ENCODE measurements around the gene WDR41.
"Not testable (repeated sequence)": the region's sequence is repeated elsewhere in the genome, so short reads cannot be mapped to it uniquely, and the experiment has no call there.

Gene WDR41

DNA sequence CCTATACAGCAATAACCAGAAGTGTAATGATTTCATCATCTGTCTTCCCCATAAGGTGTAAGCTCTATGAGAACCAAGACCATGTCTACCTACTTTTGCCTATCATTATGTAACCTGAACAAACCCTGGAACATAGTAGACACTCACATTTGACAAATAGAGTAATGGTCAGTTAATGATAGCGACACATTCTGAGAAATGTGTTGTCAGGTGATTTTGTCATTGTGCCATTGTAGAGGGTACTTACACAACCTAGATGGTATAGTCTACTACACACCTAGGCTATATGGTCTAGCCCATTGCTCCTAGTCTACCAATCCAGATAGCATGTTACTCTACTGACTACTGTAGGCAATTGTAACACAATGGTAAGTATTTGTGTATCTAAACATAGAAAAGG, 22.3 kb upstream of the WDR41 start:
- Histone ChIP-seq H3K9ac (ENCODE audit: low read depth, low read length, poor library complexity) (no peak overlapping the region), H3K27ac (replicated peaks; ENCODE audit: low read length) (no peak overlapping the region), H2BK15ac (ENCODE audit: low read length) (no peak overlapping the region), H2AFZ (ENCODE audit: low read length) (no peak overlapping the region), H3K4ac (ENCODE audit: low read length) (no peak overlapping the region), H2BK5ac (ENCODE audit: low read length) (no peak overlapping the region), H2BK120ac (ENCODE audit: low read depth, low read length) (no peak overlapping the region), H3K27me3 (ENCODE audit: control insufficient read depth in 3 of 3, insufficient read depth in 3 of 3, low read depth in 1 of 3, low read length in 3 of 3) (peaks cover 0 to 20% (median 0%) of the 10 kb centered on the region in 3 experiments), H3K18ac (ENCODE audit: low read length) (no peak overlapping the region), H3K14ac (ENCODE audit: low read length) (no peak overlapping the region), H4K91ac (ENCODE audit: low read depth, low read length, poor library complexity) (no peak overlapping the region), H3K23ac (ENCODE audit: low read depth, low read length, poor library complexity) (no peak overlapping the region), H3K79me1 (ENCODE audit: low read depth, low read length) (no peaks in the 10 kb centered on the region), H2AK5ac (ENCODE audit: low read depth, low read length) (no peak overlapping the region), H3K4me3 (ENCODE audit: low read length in 2 of 2) (no peak overlapping the region), H3K36me3 (replicated peaks in 1 of 2; ENCODE audit: control insufficient read depth in 2 of 2, insufficient read depth in 2 of 2, low read length in 2 of 2) (no peaks in the 10 kb centered on the region), H3K9me3 (replicated peaks in 1 of 2; ENCODE audit: control insufficient read depth in 2 of 2, insufficient read depth in 1 of 2, low read depth in 1 of 2, low read length in 2 of 2) (no peaks in the 10 kb centered on the region), H3K4me2 (ENCODE audit: insufficient read depth, low read length, poor library complexity, severe bottlenecking) (no peak overlapping the region), H4K8ac (ENCODE audit: low read depth, low read length) (no peak overlapping the region), H2BK12ac (ENCODE audit: low read length) (no peak overlapping the region), H3K4me1 (ENCODE audit: control insufficient read depth in 2 of 2, insufficient read depth in 1 of 2, low read depth in 1 of 2, low read length in 2 of 2) (no peaks in the 10 kb centered on the region)
- no CpG with 5 or more reads among the region's 1 CpG for WGBS, 2 donors (ENCODE audit: extremely low coverage in 2 of 2, insufficient read length in 2 of 2, insufficient replicate concordance in 1 of 2)
- no peak for DNase-seq (ENCODE audit: low spot score)

DNA sequence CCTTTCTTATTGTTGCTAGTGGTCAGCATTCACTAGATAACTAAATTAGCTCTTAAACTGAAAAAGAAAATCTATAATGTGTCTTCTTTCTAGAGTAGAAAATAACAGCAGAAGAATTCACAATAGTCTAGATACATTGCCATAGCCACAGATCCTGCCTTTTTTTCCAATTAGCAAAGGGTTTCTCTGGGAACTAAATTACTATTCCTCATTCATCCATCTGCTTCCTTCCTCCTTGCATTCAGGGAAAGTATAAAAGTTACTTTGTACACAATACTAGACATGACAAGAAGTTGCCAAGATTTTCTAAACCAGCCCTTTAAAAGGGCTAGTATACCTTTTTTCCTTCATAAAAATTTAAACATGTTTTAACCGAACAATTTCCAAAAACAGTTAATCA, 21.2 kb upstream of the WDR41 start:
- no peak for DNase-seq (ENCODE audit: low spot score)
- Histone ChIP-seq H3K9me3 (replicated peaks in 1 of 2; ENCODE audit: control insufficient read depth in 2 of 2, insufficient read depth in 1 of 2, low read depth in 1 of 2, low read length in 2 of 2) (no peaks in the 10 kb centered on the region), H3K27me3 (ENCODE audit: control insufficient read depth in 3 of 3, insufficient read depth in 3 of 3, low read depth in 1 of 3, low read length in 3 of 3) (peaks cover 0 to 23% (median 0%) of the 10 kb centered on the region in 3 experiments), H2BK120ac (ENCODE audit: low read depth, low read length) (no peak overlapping the region), H4K8ac (ENCODE audit: low read depth, low read length) (no peak overlapping the region), H3K79me1 (ENCODE audit: low read depth, low read length) (no peaks in the 10 kb centered on the region), H3K4me3 (ENCODE audit: low read length in 2 of 2) (no peak overlapping the region), H3K4me1 (ENCODE audit: control insufficient read depth in 2 of 2, insufficient read depth in 1 of 2, low read depth in 1 of 2, low read length in 2 of 2) (no peaks in the 10 kb centered on the region), H3K23ac (ENCODE audit: low read depth, low read length, poor library complexity) (no peak overlapping the region), H2AK5ac (ENCODE audit: low read depth, low read length) (no peak overlapping the region), H3K36me3 (replicated peaks in 1 of 2; ENCODE audit: control insufficient read depth in 2 of 2, insufficient read depth in 2 of 2, low read length in 2 of 2) (no peaks in the 10 kb centered on the region), H3K9ac (ENCODE audit: low read depth, low read length, poor library complexity) (no peak overlapping the region), H3K4me2 (ENCODE audit: insufficient read depth, low read length, poor library complexity, severe bottlenecking) (no peak overlapping the region), H3K4ac (ENCODE audit: low read length) (no peak overlapping the region), H4K91ac (ENCODE audit: low read depth, low read length, poor library complexity) (no peak overlapping the region), H2BK5ac (ENCODE audit: low read length) (no peak overlapping the region), H2BK15ac (ENCODE audit: low read length) (no peak overlapping the region), H2AFZ (ENCODE audit: low read length) (no peak overlapping the region), H3K27ac (replicated peaks; ENCODE audit: low read length) (no peak overlapping the region), H3K18ac (ENCODE audit: low read length) (no peak overlapping the region), H2BK12ac (ENCODE audit: low read length) (no peak overlapping the region), H3K14ac (ENCODE audit: low read length) (no peak overlapping the region)
- WGBS, 2 donors (ENCODE audit: extremely low coverage in 2 of 2, insufficient read length in 2 of 2, insufficient replicate concordance in 1 of 2) = no CpG with 5 or more reads among the region's 1 CpG

DNA sequence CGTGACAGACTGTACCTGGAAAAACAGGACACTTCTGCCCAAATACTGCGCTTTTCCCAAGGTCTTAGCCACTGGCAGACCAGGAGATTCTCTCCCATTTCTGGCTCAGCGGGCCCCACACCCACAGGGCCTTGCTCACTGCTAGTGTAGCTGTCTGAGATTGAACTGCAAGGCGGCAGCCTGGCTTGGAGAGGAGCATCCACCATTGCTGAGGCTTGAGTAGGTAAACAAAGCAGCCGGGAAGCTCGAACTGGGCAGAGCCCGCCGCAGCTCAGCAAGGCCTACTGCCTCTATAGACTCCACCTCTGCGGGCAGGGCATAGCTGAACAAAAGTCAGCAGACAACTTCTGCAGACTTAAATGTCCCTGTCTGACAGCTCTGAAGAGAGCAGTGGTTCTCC, 9.0 kb upstream of the WDR41 start:
- H2BK5ac ChIP-seq (ENCODE audit: low read length); H3K4me2 ChIP-seq (ENCODE audit: insufficient read depth, low read length, poor library complexity, severe bottlenecking); H3K27me3 ChIP-seq (ENCODE audit: control insufficient read depth in 3 of 3, insufficient read depth in 3 of 3, low read depth in 1 of 3, low read length in 3 of 3); H3K9ac ChIP-seq (ENCODE audit: low read depth, low read length, poor library complexity); H2AK5ac ChIP-seq (ENCODE audit: low read depth, low read length); H4K91ac ChIP-seq (ENCODE audit: low read depth, low read length, poor library complexity); H3K18ac ChIP-seq (ENCODE audit: low read length); H2BK12ac ChIP-seq (ENCODE audit: low read length); H3K79me1 ChIP-seq (ENCODE audit: low read depth, low read length); H3K4me3 ChIP-seq (ENCODE audit: low read length in 2 of 2); H3K23ac ChIP-seq (ENCODE audit: low read depth, low read length, poor library complexity); H3K36me3 ChIP-seq (replicated peaks in 1 of 2; ENCODE audit: control insufficient read depth in 2 of 2, insufficient read depth in 2 of 2, low read length in 2 of 2); H3K14ac ChIP-seq (ENCODE audit: low read length); H4K8ac ChIP-seq (ENCODE audit: low read depth, low read length); H3K27ac ChIP-seq (replicated peaks; ENCODE audit: low read length); H3K4ac ChIP-seq (ENCODE audit: low read length); H3K4me1 ChIP-seq (ENCODE audit: control insufficient read depth in 2 of 2, insufficient read depth in 1 of 2, low read depth in 1 of 2, low read length in 2 of 2); H3K9me3 ChIP-seq (replicated peaks in 1 of 2; ENCODE audit: control insufficient read depth in 2 of 2, insufficient read depth in 1 of 2, low read depth in 1 of 2, low read length in 2 of 2); DNase-seq (ENCODE audit: low spot score); H2BK120ac ChIP-seq (ENCODE audit: low read depth, low read length); H2AFZ ChIP-seq (ENCODE audit: low read length); H2BK15ac ChIP-seq (ENCODE audit: low read length): not testable (repeated sequence)
- no CpG with 5 or more reads among the region's 9 CpGs for WGBS, 2 donors (ENCODE audit: extremely low coverage in 2 of 2, insufficient read length in 2 of 2, insufficient replicate concordance in 1 of 2)

DNA sequence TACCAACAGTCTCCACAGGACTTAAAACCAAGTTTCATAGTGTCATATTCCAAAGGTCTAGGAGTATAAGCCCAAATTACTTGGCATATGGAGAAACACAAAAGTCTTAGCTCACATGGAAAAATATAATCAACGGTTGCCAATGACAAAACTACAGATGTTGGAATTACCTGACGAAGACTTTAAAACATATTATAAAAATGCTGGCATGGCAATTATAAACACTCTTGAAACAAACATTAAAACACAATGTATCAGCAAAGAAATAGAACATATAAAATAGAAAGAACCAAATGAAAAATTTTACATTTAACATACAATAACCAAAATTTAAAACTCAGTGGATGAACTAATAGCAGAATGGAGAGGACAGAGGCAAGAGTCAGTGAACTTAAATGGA, 7.9 kb upstream of the WDR41 start:
- Histone ChIP-seq H3K4me1 (ENCODE audit: control insufficient read depth in 2 of 2, insufficient read depth in 1 of 2, low read depth in 1 of 2, low read length in 2 of 2) (no peaks in the 10 kb centered on the region), H2AK5ac (ENCODE audit: low read depth, low read length) (no peak overlapping the region), H3K4me2 (ENCODE audit: insufficient read depth, low read length, poor library complexity, severe bottlenecking) (no peak overlapping the region), H2BK5ac (ENCODE audit: low read length) (no peak overlapping the region), H3K18ac (ENCODE audit: low read length) (no peak overlapping the region), H3K27ac (replicated peaks; ENCODE audit: low read length) (no peak overlapping the region), H3K4me3 (ENCODE audit: low read length in 2 of 2) (no peak overlapping the region), H2BK120ac (ENCODE audit: low read depth, low read length) (no peak overlapping the region), H3K14ac (ENCODE audit: low read length) (no peak overlapping the region), H3K9ac (ENCODE audit: low read depth, low read length, poor library complexity) (no peak overlapping the region), H4K8ac (ENCODE audit: low read depth, low read length) (no peak overlapping the region), H2AFZ (ENCODE audit: low read length) (no peak overlapping the region), H3K23ac (ENCODE audit: low read depth, low read length, poor library complexity) (no peak overlapping the region), H3K36me3 (replicated peaks in 1 of 2; ENCODE audit: control insufficient read depth in 2 of 2, insufficient read depth in 2 of 2, low read length in 2 of 2) (no peaks in the 10 kb centered on the region), H2BK12ac (ENCODE audit: low read length) (no peak overlapping the region), H3K4ac (ENCODE audit: low read length) (no peak overlapping the region), H3K27me3 (ENCODE audit: control insufficient read depth in 3 of 3, insufficient read depth in 3 of 3, low read depth in 1 of 3, low read length in 3 of 3) (peaks cover 0 to 5% (median 0%) of the 10 kb centered on the region in 3 experiments), H4K91ac (ENCODE audit: low read depth, low read length, poor library complexity) (no peak overlapping the region), H3K79me1 (ENCODE audit: low read depth, low read length) (no peaks in the 10 kb centered on the region), H3K9me3 (replicated peaks in 1 of 2; ENCODE audit: control insufficient read depth in 2 of 2, insufficient read depth in 1 of 2, low read depth in 1 of 2, low read length in 2 of 2) (no peaks in the 10 kb centered on the region), H2BK15ac (ENCODE audit: low read length) (no peak overlapping the region)
- no peak for DNase-seq (ENCODE audit: low spot score)
- WGBS, 2 donors (ENCODE audit: extremely low coverage in 2 of 2, insufficient read length in 2 of 2, insufficient replicate concordance in 1 of 2) = no CpG with 5 or more reads among the region's 2 CpGs
